Loucy (cell line): ENCODE measurements around the gene MINDY4B.

Experiments used
- H2AFZ ChIP-seq: fragments of 200-600 bp; sonication (generic); 2 replicates; pipeline ENCODE4 v1.6.0; 2016; ENCODE audit warnings: antibody characterized with exemption, mild to moderate bottlenecking, low read length, moderate library complexity
- H3F3A ChIP-seq: fragments of 200-600 bp; 2 replicates; pipeline ENCODE4 v1.6.0; 2016; ENCODE audit warnings: antibody characterized with exemption, low read depth, mild to moderate bottlenecking
- H3K27me3 ChIP-seq: fragments of 200-600 bp; sonication (generic); 2 replicates; pipeline ENCODE4 v1.6.1; 2014; ENCODE audit warnings: low read length, mild to moderate bottlenecking; ENCODE audit not compliant: insufficient read depth, poor library complexity, severe bottlenecking
- H3K36me3 ChIP-seq: fragments of 200-600 bp; sonication (generic); 2 replicates; pipeline ENCODE4 v1.6.1; 2016; ENCODE audit warnings: low read length; ENCODE audit not compliant: insufficient read depth
- H3K4me1 ChIP-seq: fragments of 200-600 bp; sonication (generic); 2 replicates; pipeline ENCODE4 v1.5.1; 2014; ENCODE audit warnings: low read length, mild to moderate bottlenecking; ENCODE audit not compliant: insufficient read depth, poor library complexity, severe bottlenecking
- H3K4me2 ChIP-seq: fragments of 200-600 bp; sonication (generic); 2 replicates; pipeline ENCODE4 v1.6.0; 2014; ENCODE audit warnings: antibody characterized with exemption, low read length, low read depth, mild to moderate bottlenecking; ENCODE audit not compliant: poor library complexity, severe bottlenecking
- H3K4me3 ChIP-seq: fragments of 200-600 bp; sonication (generic); 2 replicates; pipeline ENCODE4 v1.5.1; 2014; ENCODE audit warnings: low read length, mild to moderate bottlenecking, mixed read lengths; ENCODE audit not compliant: poor library complexity, severe bottlenecking
- H3K79me2 ChIP-seq: fragments of 200-600 bp; sonication (generic); 2 replicates; pipeline ENCODE4 v1.6.1; 2014; ENCODE audit warnings: low read length; ENCODE audit not compliant: insufficient read depth
- H3K9ac ChIP-seq: fragments of 200-600 bp; sonication (generic); 2 replicates; pipeline ENCODE4 v1.6.0; 2014; ENCODE audit warnings: mild to moderate bottlenecking, low read depth, low read length, moderate library complexity; ENCODE audit not compliant: poor library complexity, severe bottlenecking
- H3K9me2 ChIP-seq: fragments of 200-600 bp; sonication (generic); replicated peaks from 2 replicates; pipeline ENCODE4 v1.6.1; 2016; ENCODE audit warnings: low read depth, low read length, mixed read lengths
- H3K9me3 ChIP-seq: fragments of 200-600 bp; sonication (generic); 2 replicates; pipeline ENCODE4 v1.6.1; 2014; ENCODE audit warnings: mild to moderate bottlenecking, antibody characterized with exemption, low read length, low read depth; ENCODE audit not compliant: insufficient read depth
- H4K20me1 ChIP-seq: fragments of 200-600 bp; sonication (generic); 2 replicates; pipeline ENCODE4 v1.6.0; 2014; ENCODE audit warnings: antibody characterized with exemption, low read length, mild to moderate bottlenecking; ENCODE audit not compliant: insufficient read depth, poor library complexity, severe bottlenecking
- EZH2phosphoT487 ChIP-seq: fragments of 200-600 bp; IDR thresholded peaks from 2 replicates; pipeline ENCODE4 v1.6.1; 2018; ENCODE audit warnings: antibody characterized with exemption, mild to moderate bottlenecking, moderate library complexity, borderline replicate concordance
- TF ChIP-seq, protein P1 (sequence below): fragments of 200-600 bp; sonication (generic); conservative IDR thresholded peaks from 2 replicates; pipeline ENCODE4 v1.5.1; 2014; ENCODE audit warnings: mild to moderate bottlenecking, antibody characterized with exemption, low read length

MINDY4B gene

DNA sequence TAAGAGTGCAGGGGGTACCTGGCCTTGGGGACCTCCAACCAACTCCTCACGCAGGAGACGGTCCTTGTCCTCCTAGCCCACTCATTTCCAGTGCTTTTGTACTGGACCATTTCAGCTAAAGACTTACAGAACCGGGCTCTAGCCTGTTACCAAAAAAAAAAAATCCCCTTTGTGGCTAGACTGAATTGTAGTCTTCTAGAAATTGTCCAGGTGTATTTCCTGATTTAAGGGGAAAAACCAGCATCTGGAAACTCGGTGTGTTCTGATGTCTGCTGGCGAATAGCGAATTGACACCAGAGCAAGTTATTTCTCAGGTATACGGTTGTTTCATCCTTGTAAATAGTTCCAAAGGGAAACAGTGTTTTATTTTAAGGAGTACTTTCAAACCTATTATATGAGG lies 21.1 kb upstream of the MINDY4B start:
- no peaks in the 10 kb centered on the region for H3F3A ChIP-seq
- no peaks in the 10 kb centered on the region for H3K36me3 ChIP-seq
- TF ChIP-seq, protein P1, sequence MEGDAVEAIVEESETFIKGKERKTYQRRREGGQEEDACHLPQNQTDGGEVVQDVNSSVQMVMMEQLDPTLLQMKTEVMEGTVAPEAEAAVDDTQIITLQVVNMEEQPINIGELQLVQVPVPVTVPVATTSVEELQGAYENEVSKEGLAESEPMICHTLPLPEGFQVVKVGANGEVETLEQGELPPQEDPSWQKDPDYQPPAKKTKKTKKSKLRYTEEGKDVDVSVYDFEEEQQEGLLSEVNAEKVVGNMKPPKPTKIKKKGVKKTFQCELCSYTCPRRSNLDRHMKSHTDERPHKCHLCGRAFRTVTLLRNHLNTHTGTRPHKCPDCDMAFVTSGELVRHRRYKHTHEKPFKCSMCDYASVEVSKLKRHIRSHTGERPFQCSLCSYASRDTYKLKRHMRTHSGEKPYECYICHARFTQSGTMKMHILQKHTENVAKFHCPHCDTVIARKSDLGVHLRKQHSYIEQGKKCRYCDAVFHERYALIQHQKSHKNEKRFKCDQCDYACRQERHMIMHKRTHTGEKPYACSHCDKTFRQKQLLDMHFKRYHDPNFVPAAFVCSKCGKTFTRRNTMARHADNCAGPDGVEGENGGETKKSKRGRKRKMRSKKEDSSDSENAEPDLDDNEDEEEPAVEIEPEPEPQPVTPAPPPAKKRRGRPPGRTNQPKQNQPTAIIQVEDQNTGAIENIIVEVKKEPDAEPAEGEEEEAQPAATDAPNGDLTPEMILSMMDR = no peak
- TF ChIP-seq EZH2phosphoT487 = no peak
- no peak overlapping the region for H3K9ac ChIP-seq
- H3K79me2 ChIP-seq = no peaks in the 10 kb centered on the region
- H3K9me3 ChIP-seq = no peaks in the 10 kb centered on the region
- H3K27me3 ChIP-seq = no peaks in the 10 kb centered on the region
- no peak overlapping the region for H3K4me3 ChIP-seq
- H3K4me2 ChIP-seq = no peak overlapping the region
- no peaks in the 10 kb centered on the region for H3K9me2 ChIP-seq
- H2AFZ ChIP-seq = peak overlapping the region; percentile 96
- H3K4me1 ChIP-seq = peaks cover 4% of the 10 kb centered on the region
- H4K20me1 ChIP-seq = no peaks in the 10 kb centered on the region

DNA sequence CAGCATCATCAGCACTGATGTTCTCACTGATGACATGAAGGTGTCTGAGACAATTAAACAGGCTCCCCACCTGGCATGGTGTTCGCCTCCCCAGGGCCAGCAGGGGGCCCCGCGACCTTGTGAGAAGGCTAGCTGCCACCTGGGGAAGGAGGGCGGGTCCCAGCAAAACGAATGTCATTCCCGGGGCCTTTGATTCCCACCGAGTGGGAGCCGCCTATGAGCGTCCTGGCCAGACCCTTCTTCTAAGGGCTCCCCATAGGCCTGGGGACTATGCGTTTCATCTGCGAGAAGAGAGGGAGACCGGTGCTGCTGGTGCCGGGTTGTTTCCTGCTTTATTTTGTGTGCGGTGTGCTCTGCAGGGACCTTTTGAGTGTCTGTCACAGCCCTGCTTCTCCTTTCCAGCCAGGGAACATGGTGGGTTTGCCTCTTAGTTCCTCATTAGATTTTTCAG lies 20.5 kb upstream of the MINDY4B start:
- no peaks in the 10 kb centered on the region for H4K20me1 ChIP-seq
- no peaks in the 10 kb centered on the region for H3K9me3 ChIP-seq
- H3K27me3 ChIP-seq = no peaks in the 10 kb centered on the region
- H2AFZ ChIP-seq = peak overlapping the region; percentile 96
- peak overlapping the region; percentile 64 for H3K4me3 ChIP-seq
- TF ChIP-seq EZH2phosphoT487 = no peak
- TF ChIP-seq, protein P1 = peak; percentile 92
- peak overlapping the region; percentile 66 for H3K4me2 ChIP-seq
- no peaks in the 10 kb centered on the region for H3F3A ChIP-seq
- no peak overlapping the region for H3K9ac ChIP-seq
- no peaks in the 10 kb centered on the region for H3K9me2 ChIP-seq
- H3K79me2 ChIP-seq = no peaks in the 10 kb centered on the region
- no peaks in the 10 kb centered on the region for H3K36me3 ChIP-seq
- H3K4me1 ChIP-seq = peaks cover 4% of the 10 kb centered on the region

DNA sequence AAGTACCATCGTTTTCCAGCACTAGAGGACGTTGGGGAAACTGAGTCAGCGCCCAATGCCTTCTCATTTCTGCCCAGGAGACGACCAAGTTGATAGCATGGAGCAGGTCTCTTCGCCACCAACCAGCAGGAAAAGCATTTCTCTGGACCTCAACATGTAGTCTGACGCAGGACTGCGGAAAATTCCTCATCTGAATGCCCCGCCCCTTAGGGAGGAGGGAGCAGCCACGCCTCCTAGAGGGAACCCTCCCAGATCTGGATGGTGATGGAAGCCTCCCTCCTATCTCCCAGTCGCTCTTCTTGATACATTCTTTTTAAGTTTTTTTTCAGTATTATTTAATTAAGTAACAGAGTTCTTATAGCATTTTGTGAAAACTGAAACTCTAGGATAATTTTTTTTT lies 17.4 kb upstream of the MINDY4B start:
- Histone ChIP-seq H3K9ac (no peak overlapping the region), H3K79me2 (no peaks in the 10 kb centered on the region), H3F3A (no peaks in the 10 kb centered on the region), H3K9me2 (no peaks in the 10 kb centered on the region), H3K36me3 (no peaks in the 10 kb centered on the region), H2AFZ (no peak overlapping the region), H3K4me3 (no peak overlapping the region), H3K4me2 (no peak overlapping the region), H3K27me3 (no peaks in the 10 kb centered on the region), H3K9me3 (no peaks in the 10 kb centered on the region), H4K20me1 (no peaks in the 10 kb centered on the region), H3K4me1 (peaks cover 4% of the 10 kb centered on the region)
- TF ChIP-seq, protein P1 = no peak
- TF ChIP-seq EZH2phosphoT487 = no peak
